Bone marrow (tissue), 2 donors: ENCODE results near the gene LRFN5.
"Not testable (repeated sequence)": the region's sequence is repeated elsewhere in the genome, so short reads cannot be mapped to it uniquely, and the experiment has no call there.

Source experiments
- DNase-seq, 2 donors: peaks; one replicate each; lab custom pipeline; 2025; lab: John Stamatoyannopoulos, UW

Gene LRFN5

GRCh38 chr14:41606532-41607303 is at the start of gene LRFN5:
TSS of gene LRFN5 (plus strand) at chr14:41606876.
- no peak for DNase-seq

- DNase-seq = no peak
Measured at GRCh38 chr14:41558490-41558889, 48.2 kb upstream of the LRFN5 start.

GRCh38 chr14:41566864-41567263 is 39.8 kb upstream of the LRFN5 start:
- not testable (repeated sequence) for DNase-seq

- no peak for DNase-seq
Measured at GRCh38 chr14:41568979-41569378, 37.7 kb upstream of the LRFN5 start.

- no peak for DNase-seq
Measured at GRCh38 chr14:41570415-41571155, 36.1 kb upstream of the LRFN5 start.

GRCh38 chr14:41586237-41586636 is 20.4 kb upstream of the LRFN5 start:
- DNase-seq = no peak

GRCh38 chr14:41597647-41598046 is 9.0 kb upstream of the LRFN5 start:
- DNase-seq = no peak

GRCh38 chr14:41599805-41600385 is 6.8 kb upstream of the LRFN5 start:
- not testable (repeated sequence) for DNase-seq

- no peak for DNase-seq
Measured at GRCh38 chr14:41604721-41605531, 1.8 kb upstream of the LRFN5 start.

GRCh38 chr14:41605550-41606281 is 960 bp upstream of the LRFN5 start:
- no peak for DNase-seq

GRCh38 chr14:41606282-41606531 is 469 bp upstream of the LRFN5 start:
- DNase-seq = no peak

- DNase-seq = no peak
Measured at GRCh38 chr14:41607304-41607775, 664 bp downstream of the LRFN5 start.

GRCh38 chr14:41607966-41608663 is 1.4 kb downstream of the LRFN5 start:
- no peak for DNase-seq

- DNase-seq = no peak
Measured at GRCh38 chr14:41608681-41609390, 2.2 kb downstream of the LRFN5 start.

GRCh38 chr14:41609704-41610183 is 3.1 kb downstream of the LRFN5 start:
- DNase-seq = no peak

GRCh38 chr14:41615011-41615595 is 8.4 kb downstream of the LRFN5 start:
- no peak for DNase-seq

- no peak for DNase-seq
Measured at GRCh38 chr14:41623736-41624135, 17.1 kb downstream of the LRFN5 start.

GRCh38 chr14:41629876-41630275 is 23.2 kb downstream of the LRFN5 start:
- no peak for DNase-seq

GRCh38 chr14:41634286-41634685 is 27.6 kb downstream of the LRFN5 start:
- no peak for DNase-seq
